A673 (cell line): ENCODE results near the gene INPP5A.

Source experiments
- EZH2 ChIP-seq: fragments of 200-600 bp; sonication (generic); IDR thresholded peaks from 2 replicates; pipeline ENCODE4 v1.6.1; 2017; ENCODE audit warnings: borderline replicate concordance, low read depth, mild to moderate bottlenecking, mixed read lengths, antibody characterized with exemption, low read length; ENCODE audit not compliant: poor library complexity, severe bottlenecking
- TF ChIP-seq, protein P1 (sequence below): fragments of 300-800, 200-600 bp; sonication (generic); conservative IDR thresholded peaks from 2 replicates; pipeline ENCODE4 v1.5.1; 2017; ENCODE audit warnings: low read depth, mild to moderate bottlenecking, antibody characterized with exemption, low read length, moderate library complexity, mixed read lengths

DNA sequence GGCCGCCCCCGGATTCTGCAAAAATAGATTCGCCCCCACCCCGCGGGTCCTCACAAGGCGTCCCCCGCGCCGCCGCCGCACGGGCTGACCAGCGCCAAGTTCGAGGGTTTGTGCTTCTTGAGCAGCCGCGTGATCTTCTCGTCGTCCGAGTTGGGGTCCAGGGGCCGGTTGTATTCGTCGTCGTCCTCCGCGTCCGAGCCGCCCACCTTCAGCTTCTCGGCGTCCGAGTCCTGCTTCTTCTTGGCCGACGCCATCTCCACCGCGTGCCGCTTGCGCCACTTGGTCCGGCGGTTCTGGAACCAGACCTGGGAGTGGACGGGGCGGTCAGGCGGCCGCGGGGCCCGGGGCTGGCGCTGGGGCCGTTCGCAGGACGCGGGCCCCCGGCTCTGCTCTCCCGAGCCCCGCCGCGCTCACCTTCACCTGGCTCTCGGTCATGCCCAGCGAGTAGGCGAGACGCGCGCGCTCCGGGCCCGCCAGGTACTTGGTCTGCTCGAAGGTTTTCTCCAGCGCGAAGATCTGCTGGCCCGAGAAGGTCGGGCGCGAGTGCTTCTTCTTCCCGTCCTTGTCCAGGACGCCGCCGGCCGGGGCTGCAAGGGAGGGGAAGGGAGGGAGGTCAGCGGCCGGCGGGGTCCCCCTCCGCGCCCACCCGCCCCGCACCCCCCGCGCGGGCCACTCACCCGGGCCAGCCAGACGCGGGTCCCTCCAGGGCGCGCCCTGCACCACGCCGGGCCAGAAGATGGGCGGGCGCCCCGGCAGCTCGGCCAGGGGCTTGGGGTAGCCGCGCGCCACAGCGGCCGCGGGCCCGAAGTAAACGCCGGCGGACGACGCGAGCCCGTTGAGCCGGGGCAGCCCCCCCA, 247.5 kb downstream of the INPP5A start:
- TF ChIP-seq, protein P1, sequence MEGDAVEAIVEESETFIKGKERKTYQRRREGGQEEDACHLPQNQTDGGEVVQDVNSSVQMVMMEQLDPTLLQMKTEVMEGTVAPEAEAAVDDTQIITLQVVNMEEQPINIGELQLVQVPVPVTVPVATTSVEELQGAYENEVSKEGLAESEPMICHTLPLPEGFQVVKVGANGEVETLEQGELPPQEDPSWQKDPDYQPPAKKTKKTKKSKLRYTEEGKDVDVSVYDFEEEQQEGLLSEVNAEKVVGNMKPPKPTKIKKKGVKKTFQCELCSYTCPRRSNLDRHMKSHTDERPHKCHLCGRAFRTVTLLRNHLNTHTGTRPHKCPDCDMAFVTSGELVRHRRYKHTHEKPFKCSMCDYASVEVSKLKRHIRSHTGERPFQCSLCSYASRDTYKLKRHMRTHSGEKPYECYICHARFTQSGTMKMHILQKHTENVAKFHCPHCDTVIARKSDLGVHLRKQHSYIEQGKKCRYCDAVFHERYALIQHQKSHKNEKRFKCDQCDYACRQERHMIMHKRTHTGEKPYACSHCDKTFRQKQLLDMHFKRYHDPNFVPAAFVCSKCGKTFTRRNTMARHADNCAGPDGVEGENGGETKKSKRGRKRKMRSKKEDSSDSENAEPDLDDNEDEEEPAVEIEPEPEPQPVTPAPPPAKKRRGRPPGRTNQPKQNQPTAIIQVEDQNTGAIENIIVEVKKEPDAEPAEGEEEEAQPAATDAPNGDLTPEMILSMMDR: no peak
- peak; percentile 86 for TF ChIP-seq EZH2
